ENCODE measurements around the gene CCDC178.

GRCh38 chr18:32896776-32897547 lies 543.6 kb downstream of the CCDC178 start:
- TF ChIP-seq CTCF (IDR thresholded peaks at IDR 0.05; ENCODE audit: insufficient read depth, low read length) (no peak), POLR2AphosphoS5 (IDR thresholded peaks at IDR 0.05; ENCODE audit: low read depth) (no peak), GABPA (IDR thresholded peaks at IDR 0.05; ENCODE audit: low read depth) (no peak), REST (IDR thresholded peaks at IDR 0.05; ENCODE audit: insufficient replicate concordance, low read depth) (no peak), SPI1 (IDR thresholded peaks at IDR 0.05; ENCODE audit: borderline replicate concordance, low read depth) (no peak)

Data from HL-60 (cell line).